HepG2 (cell line): ENCODE measurements around the gene MAP1LC3C. TPM values are rescaled to one million over a fixed set of nuclear protein-coding genes. Genes with fewer than 3 reads are reported as not detected.

ENCODE experiments used
- ATAC-seq: fragments of 200-7000 bp; cut with Tn5 transposase; 3 replicates; pipeline ENCODE4 v1.9.1; 2020; ENCODE audit warnings: mild to moderate bottlenecking, moderate library complexity
- BruUV-seq: library from RNA; stranded (reverse); fragments of 400-500 nt; replicated peaks from 2 replicates; lab custom pipeline; 2021; lab: Mats Ljungman, UMichigan
- CTCF ChIA-PET: fragments of 300-600 bp; formaldehyde crosslinking; extraction: SDS; loops from one replicate; lab custom pipeline; 2021; ENCODE audit warnings: low total read pairs, inconsistent platforms, low intra/inter-chr PET ratio; lab: Yijun Ruan, JAX
- POLR2A ChIA-PET: fragments of 350-600 bp; sonication (Branson Sonifier 250); formaldehyde crosslinking; loops from one replicate; lab custom pipeline; 2020; ENCODE audit warnings: antibody characterized with exemption, inconsistent platforms; lab: Yijun Ruan, JAX
- DNase-seq: peaks from one replicate; pipeline ENCODE4 v3.0.0-alpha.2; 2015; ENCODE audit warnings: low spot score
- FAIRE-seq: peaks from 3 replicates; lab custom pipeline; 2011; peaks lifted over from hg19 to GRCh38; lab: Jason Lieb, UNC
- H2AFZ ChIP-seq: one replicate; pipeline ENCODE4 v1.6.1; 2011; ENCODE audit warnings: low read length, inconsistent platforms
- H3K27ac ChIP-seq: fragments of 300-600 bp; 3 replicates; pipeline ENCODE4 v1.8.0; 2011; ENCODE audit warnings: mixed run types, mild to moderate bottlenecking, mixed read lengths, low read length, inconsistent platforms; ENCODE audit not compliant: insufficient read depth; ENCODE audit errors: extremely low read length
- H3K27me3 ChIP-seq, 2 experiments: fragments of 200-600 bp in 1 of 2; 2 replicates in 1 of 2; 3 replicates in 1 of 2; pipeline versions ENCODE4 v1.6.0 to v1.8.0; 2011; ENCODE audit warnings: low read length in 2 of 2, mild to moderate bottlenecking in 2 of 2, moderate library complexity in 2 of 2, inconsistent platforms in 1 of 2; ENCODE audit not compliant: insufficient read depth in 2 of 2, control insufficient read depth in 1 of 2
- H3K36me3 ChIP-seq, 2 experiments: fragments of 200-600 bp in 1 of 2; replicated peaks in 1 of 2; 2 replicates in 1 of 2; 3 replicates in 1 of 2; pipeline versions ENCODE4 v1.5.1 to v1.8.0; 2011; ENCODE audit warnings: low read length in 2 of 2, inconsistent platforms in 1 of 2; ENCODE audit not compliant: insufficient read depth in 2 of 2, control insufficient read depth in 1 of 2
- H3K4me1 ChIP-seq: 2 replicates; pipeline ENCODE4 v1.5.1; 2012; ENCODE audit warnings: low read length, inconsistent platforms; ENCODE audit not compliant: insufficient read depth
- H3K4me2 ChIP-seq: 2 replicates; pipeline ENCODE4 v1.6.0; 2011; ENCODE audit warnings: low read depth, low read length, inconsistent platforms
- H3K4me3 ChIP-seq, 3 experiments: fragments of 200-600 bp in 1 of 3; sonication (generic), shearing (Covaris generic) in 1 of 3; replicated peaks in 1 of 3; 2 replicates each; pipeline ENCODE4 v1.5.1; 2011 to 2016; ENCODE audit warnings: low read length in 3 of 3, inconsistent platforms in 2 of 3, low read depth in 2 of 3, mild to moderate bottlenecking in 2 of 3, control low read depth in 1 of 3, mixed read lengths in 1 of 3; ENCODE audit not compliant: insufficient read depth in 1 of 3
- H3K79me2 ChIP-seq: one replicate; pipeline ENCODE4 v1.6.1; 2011; ENCODE audit warnings: low read length, inconsistent platforms; ENCODE audit not compliant: insufficient read depth
- H3K9ac ChIP-seq: 2 replicates; pipeline ENCODE4 v1.6.0; 2011; ENCODE audit warnings: mild to moderate bottlenecking, low read depth, low read length, inconsistent platforms; ENCODE audit not compliant: insufficient read depth
- H3K9me3 ChIP-seq: 2 replicates; pipeline ENCODE4 v1.5.1; 2012; ENCODE audit warnings: mild to moderate bottlenecking, low read length
- H4K20me1 ChIP-seq: 2 replicates; pipeline ENCODE4 v1.6.0; 2011; ENCODE audit warnings: inconsistent platforms, mild to moderate bottlenecking, low read length, moderate library complexity; ENCODE audit not compliant: insufficient read depth
- DMAP1 ChIP-seq: IDR thresholded peaks from 2 replicates; pipeline ENCODE4 v1.6.1; 2016
- ELF4 ChIP-seq: sonication (generic); formaldehyde crosslinking; IDR thresholded peaks from 2 replicates; pipeline ENCODE4 v1.5.0; 2020; ENCODE audit warnings: missing genetic modification reagents, mild to moderate bottlenecking, moderate library complexity, borderline replicate concordance
- FOXA1 ChIP-seq, 2 experiments: fragments of 450-650 bp in 1 of 2; sonication (generic) in 1 of 2; formaldehyde crosslinking in 1 of 2; IDR thresholded peaks; 2 replicates each; pipeline versions ENCODE4 v1.4.0 to v1.6.1; 2016 to 2020; ENCODE audit warnings: missing genetic modification reagents in 1 of 2
- IKZF4 ChIP-seq: sonication (generic); formaldehyde crosslinking; IDR thresholded peaks from 2 replicates; pipeline ENCODE4 v1.5.1; 2020; ENCODE audit warnings: borderline replicate concordance, mild to moderate bottlenecking, low read depth, missing genetic modification reagents; ENCODE audit errors: not compliant biosample characterization
- KDM1A ChIP-seq: IDR thresholded peaks from 2 replicates; pipeline ENCODE4 v1.6.1; 2016; ENCODE audit warnings: missing compliant biosample characterization
- KDM2A ChIP-seq: sonication (generic); formaldehyde crosslinking; IDR thresholded peaks from 2 replicates; pipeline ENCODE4 v1.4.0; 2020; ENCODE audit warnings: low read depth, missing genetic modification reagents, borderline replicate concordance
- POLR2AphosphoS5 ChIP-seq: IDR thresholded peaks from 2 replicates; pipeline ENCODE4 v1.6.1; 2012; ENCODE audit warnings: low read depth, low read length
- RELA ChIP-seq: sonication (generic); formaldehyde crosslinking; IDR thresholded peaks from 2 replicates; pipeline ENCODE4 v1.4.0; 2020; ENCODE audit warnings: missing genetic modification reagents
- SALL1 ChIP-seq: sonication (generic); formaldehyde crosslinking; IDR thresholded peaks from 2 replicates; pipeline ENCODE4 v1.8.0; 2022; ENCODE audit warnings: mild to moderate bottlenecking, missing genetic modification reagents
- ZMYM2 ChIP-seq: sonication (generic); formaldehyde crosslinking; IDR thresholded peaks from 2 replicates; pipeline ENCODE4 v1.8.0; 2022; ENCODE audit warnings: mild to moderate bottlenecking, missing genetic modification reagents
- ZNF136 ChIP-seq: sonication (generic); formaldehyde crosslinking; IDR thresholded peaks from 2 replicates; pipeline ENCODE4 v1.8.1; 2022; ENCODE audit warnings: low read depth, mild to moderate bottlenecking, moderate library complexity, missing genetic modification reagents
- ZNF230 ChIP-seq: sonication (generic); formaldehyde crosslinking; IDR thresholded peaks from 2 replicates; pipeline ENCODE4 v1.4.0; 2020; ENCODE audit warnings: mild to moderate bottlenecking, missing genetic modification reagents
- ZNF549 ChIP-seq: sonication (generic); formaldehyde crosslinking; IDR thresholded peaks from 2 replicates; pipeline ENCODE4 v1.5.0; 2020; ENCODE audit warnings: missing genetic modification reagents
- ZNF572 ChIP-seq: sonication (generic); formaldehyde crosslinking; IDR thresholded peaks from 2 replicates; pipeline ENCODE4 v1.5.1; 2020; ENCODE audit warnings: mild to moderate bottlenecking, missing genetic modification reagents
- ZNF619 ChIP-seq: sonication (generic); formaldehyde crosslinking; IDR thresholded peaks from 2 replicates; pipeline ENCODE4 v1.4.0; 2020; ENCODE audit warnings: mild to moderate bottlenecking, missing genetic modification reagents
- WGBS: methylation state at CpG from one replicate; pipeline ENCODE4 v1.1.6; 2017; ENCODE audit warnings: low lambda C conversion rate; 5-methylcytosine and 5-hydroxymethylcytosine counted together
- in situ Hi-C: cut with HindIII; loops from 2 replicates; pipeline ENCODE4 v1.10.0; 2017; ENCODE audit warnings: low pct_unique_long_range_greater_than_20kb; ENCODE audit not compliant: extremely low pct_ligation_motif_present
- intact Hi-C: fragments of 100-400 bp; cut with micrococcal nuclease; formaldehyde crosslinking; loops from one replicate; pipeline ENCODE4 v1.10.0; 2022; ENCODE audit not compliant: unreplicated experiment
- polyA plus RNA-seq, 8 experiments: library from polyadenylated mRNA; depleted of rRNA in 3 of 8; stranded (reverse) in 7 of 8; unstranded in 1 of 8; fragments of >200 nt; fragmentation: Illumina TruSeq in 4 of 8; extraction: Trizol in 4 of 8; gene quantifications; 2 replicates each; pipeline versions ENCODE4 v1.2.1 to v1.2.3, GENCODE V29; 2011 to 2016; ENCODE audit warnings: low read depth in 4 of 8, missing spikeins in 1 of 8, mixed read lengths in 1 of 8; ENCODE audit not compliant: insufficient read depth in 1 of 8
- total RNA-seq, 5 experiments: library from RNA; depleted of rRNA; stranded (reverse); fragments of >200 nt; fragmentation: Illumina TruSeq; extraction: Trizol; gene quantifications; 2 replicates each; pipeline ENCODE4 v1.2.3, GENCODE V29; 2016; ENCODE audit warnings: low read depth in 1 of 5
- TF ChIP-seq, protein P1 (sequence below): sonication (generic); formaldehyde crosslinking; IDR thresholded peaks from 2 replicates; pipeline ENCODE4 v1.4.0; 2020; ENCODE audit warnings: missing genetic modification reagents, low read depth, mild to moderate bottlenecking, borderline replicate concordance
- TF ChIP-seq, protein P2 (sequence below), 2 experiments: sonication (generic) in 1 of 2; formaldehyde crosslinking in 1 of 2; IDR thresholded peaks; 2 replicates each; pipeline versions ENCODE4 v1.4.0 to v1.6.1; 2018 to 2020; ENCODE audit warnings: missing genetic modification reagents in 2 of 2, borderline replicate concordance in 1 of 2, low read depth in 1 of 2, mild to moderate bottlenecking in 1 of 2, missing biosample characterization in 1 of 2
- TF ChIP-seq, protein P3 (sequence below): IDR thresholded peaks from 2 replicates; pipeline ENCODE4 v1.6.1; 2016; ENCODE audit warnings: mild to moderate bottlenecking

Gene MAP1LC3C
- total and polyA plus RNA-seq, 2 of the 13 experiments (the other 11 are each of a cell fraction or from before 2014, with no cell fraction given): not detected

DNA sequence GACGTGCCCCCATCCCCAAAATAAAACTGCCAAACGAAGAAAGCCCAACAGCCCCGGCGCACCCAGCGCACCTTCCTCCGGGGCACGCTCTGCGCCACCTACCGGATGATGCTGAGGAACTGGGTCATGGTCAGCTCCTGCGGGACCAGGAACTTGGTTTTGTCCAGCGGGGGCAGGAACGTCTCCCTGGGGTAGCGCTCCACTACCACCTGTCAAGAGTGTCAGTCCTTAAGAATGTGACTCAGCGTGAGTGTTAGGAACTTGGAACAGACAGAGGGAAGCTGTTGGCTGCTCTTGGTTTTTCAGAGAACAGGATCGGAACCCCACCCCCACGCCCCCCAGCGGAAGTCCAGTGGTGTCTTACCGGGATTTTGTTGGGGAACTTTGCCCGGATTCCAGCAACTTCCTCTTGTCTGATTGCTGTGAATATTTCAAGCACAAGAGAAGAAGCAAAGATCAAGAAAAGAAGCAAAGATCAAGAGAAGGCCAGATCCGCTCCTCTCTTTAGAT is 431 bp downstream of the MAP1LC3C start (continued):
- TF ChIP-seq, protein P1, sequence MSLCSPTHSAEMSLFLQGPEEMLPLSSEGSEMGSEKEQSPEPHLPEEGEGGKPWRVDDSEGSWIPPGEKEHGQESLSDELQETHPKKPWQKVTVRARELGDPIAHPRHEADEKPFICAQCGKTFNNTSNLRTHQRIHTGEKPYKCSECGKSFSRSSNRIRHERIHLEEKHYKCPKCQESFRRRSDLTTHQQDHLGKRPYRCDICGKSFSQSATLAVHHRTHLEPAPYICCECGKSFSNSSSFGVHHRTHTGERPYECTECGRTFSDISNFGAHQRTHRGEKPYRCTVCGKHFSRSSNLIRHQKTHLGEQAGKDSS: no peak
- TF ChIP-seq, protein P2, sequence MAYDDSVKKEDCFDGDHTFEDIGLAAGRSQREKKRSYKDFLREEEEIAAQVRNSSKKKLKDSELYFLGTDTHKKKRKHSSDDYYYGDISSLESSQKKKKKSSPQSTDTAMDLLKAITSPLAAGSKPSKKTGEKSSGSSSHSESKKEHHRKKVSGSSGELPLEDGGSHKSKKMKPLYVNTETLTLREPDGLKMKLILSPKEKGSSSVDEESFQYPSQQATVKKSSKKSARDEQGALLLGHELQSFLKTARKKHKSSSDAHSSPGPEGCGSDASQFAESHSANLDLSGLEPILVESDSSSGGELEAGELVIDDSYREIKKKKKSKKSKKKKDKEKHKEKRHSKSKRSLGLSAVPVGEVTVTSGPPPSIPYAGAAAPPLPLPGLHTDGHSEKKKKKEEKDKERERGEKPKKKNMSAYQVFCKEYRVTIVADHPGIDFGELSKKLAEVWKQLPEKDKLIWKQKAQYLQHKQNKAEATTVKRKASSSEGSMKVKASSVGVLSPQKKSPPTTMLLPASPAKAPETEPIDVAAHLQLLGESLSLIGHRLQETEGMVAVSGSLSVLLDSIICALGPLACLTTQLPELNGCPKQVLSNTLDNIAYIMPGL (CRISPR knock-in tag; IDR thresholded peaks at IDR 0.05; ENCODE audit: borderline replicate concordance in 1 of 2, low read depth in 1 of 2): peak in 1 of 2 experiments; percentile 42; a peak in 1 of 4 replicates
- TF ChIP-seq KDM2A (CRISPR knock-in tag): peak; percentile 50; the same call in 1 of the 2 replicates
- no peak for TF ChIP-seq ELF4 (CRISPR knock-in tag)
- TF ChIP-seq ZNF230: no peak

DNA sequence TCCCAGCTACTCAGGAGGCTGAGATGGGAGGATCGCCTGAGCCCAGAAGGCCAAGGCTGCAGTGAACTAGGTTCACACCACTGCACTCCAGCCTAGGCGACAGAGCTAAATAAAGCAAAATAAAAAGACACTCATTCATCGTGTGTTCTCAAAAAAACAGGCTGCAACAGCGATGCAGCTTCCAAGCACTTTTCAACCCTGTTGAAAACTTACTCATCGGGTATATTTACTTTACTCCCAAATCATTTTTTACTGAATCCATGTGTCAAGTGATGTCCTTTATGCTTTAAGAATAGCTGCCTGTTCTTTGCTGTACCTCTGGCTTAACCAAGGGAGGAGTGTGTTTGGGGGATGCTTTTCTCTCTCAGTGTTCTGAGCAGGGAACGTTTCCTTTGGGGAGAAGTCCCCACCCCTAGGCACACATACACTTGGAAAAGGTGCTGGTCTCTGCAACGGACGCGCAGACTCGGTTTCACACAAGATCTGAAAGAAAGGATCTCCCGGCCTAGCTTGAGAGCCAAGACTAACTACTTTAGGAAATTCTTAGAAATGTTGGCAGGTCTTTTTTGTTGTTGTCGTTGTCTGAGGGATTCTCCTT is 1.4 kb downstream of the MAP1LC3C start:
- no peak overlapping the region for H3K4me2 ChIP-seq
- peaks cover 0 to 8% of the 10 kb centered on the region in 2 experiments; a peak in 1 of 5 replicates for H3K27me3 ChIP-seq
- 65% methylated on average over 9 of the region's 12 CpGs for WGBS
- FAIRE-seq: no peak
- ATAC-seq: no peak
- no peak overlapping the region for H3K9ac ChIP-seq
- H2AFZ ChIP-seq: no peak overlapping the region
- H3K79me2 ChIP-seq: no peaks in the 10 kb centered on the region
- H3K4me3 ChIP-seq: no peak overlapping the region
- no peaks in the 10 kb centered on the region for H4K20me1 ChIP-seq
- in situ Hi-C loops (loop anchor here (25.0 kb wide), 1 partner anchor 460 kb away; the partner anchor contains the start of gene KMO), intact Hi-C loops (no loop called here)
- BruUV-seq: no TSS peak
- H3K4me1 ChIP-seq: no peaks in the 10 kb centered on the region
- no peak overlapping the region for H3K27ac ChIP-seq
- H3K9me3 ChIP-seq: no peaks in the 10 kb centered on the region
- CTCF ChIA-PET: interaction anchor here (2.4 kb wide), 1 partner anchor 101 kb away, joined by 23 read pairs; no protein-coding TSS in a partner anchor
- no peak for DNase-seq
- POLR2A ChIA-PET: no interaction called here
- no peaks in the 10 kb centered on the region for H3K36me3 ChIP-seq
- TF ChIP-seq, protein P3, sequence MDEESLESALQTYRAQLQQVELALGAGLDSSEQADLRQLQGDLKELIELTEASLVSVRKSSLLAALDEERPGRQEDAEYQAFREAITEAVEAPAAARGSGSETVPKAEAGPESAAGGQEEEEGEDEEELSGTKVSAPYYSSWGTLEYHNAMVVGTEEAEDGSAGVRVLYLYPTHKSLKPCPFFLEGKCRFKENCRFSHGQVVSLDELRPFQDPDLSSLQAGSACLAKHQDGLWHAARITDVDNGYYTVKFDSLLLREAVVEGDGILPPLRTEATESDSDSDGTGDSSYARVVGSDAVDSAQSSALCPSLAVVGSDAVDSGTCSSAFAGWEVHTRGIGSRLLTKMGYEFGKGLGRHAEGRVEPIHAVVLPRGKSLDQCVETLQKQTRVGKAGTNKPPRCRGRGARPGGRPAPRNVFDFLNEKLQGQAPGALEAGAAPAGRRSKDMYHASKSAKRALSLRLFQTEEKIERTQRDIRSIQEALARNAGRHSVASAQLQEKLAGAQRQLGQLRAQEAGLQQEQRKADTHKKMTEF (CRISPR knock-in tag): no peak
- TF ChIP-seq RELA: no peak
- no peak for TF ChIP-seq FOXA1 (IDR thresholded peaks at IDR 0.05)
- TF ChIP-seq FOXA1 (CRISPR knock-in tag; IDR thresholded peaks at IDR 0.05): no peak
- no peak for TF ChIP-seq POLR2AphosphoS5
- no peak for TF ChIP-seq SALL1 (CRISPR knock-in tag)
- TF ChIP-seq ZNF136 (CRISPR knock-in tag): no peak
- TF ChIP-seq IKZF4 (CRISPR knock-in tag): no peak
- no peak for TF ChIP-seq DMAP1 (CRISPR knock-in tag)
- no peak for TF ChIP-seq ZNF572 (CRISPR knock-in tag)
- no peak for TF ChIP-seq ZNF549 (CRISPR knock-in tag)
- TF ChIP-seq KDM1A (CRISPR knock-in tag): no peak
- no peak for TF ChIP-seq ZMYM2 (CRISPR knock-in tag)
- TF ChIP-seq ZNF619 (CRISPR knock-in tag): no peak
